T47D (cell line): ENCODE data around the gene OR2T11.
"Not testable (repeated sequence)": the region's sequence is repeated elsewhere in the genome, so short reads cannot be mapped to it uniquely, and the experiment has no call there.

ENCODE experiments used
- DNase-seq, 2 experiments: peaks; one replicate each; pipeline versions ENCODE4 v3.0.0 to v3.0.0-alpha.2; 2011 to 2012; ENCODE audit warnings: low read depth in 1 of 2, low spot score in 1 of 2
- JUND ChIP-seq: IDR thresholded peaks from 2 replicates; pipeline ENCODE4 v1.6.1; 2012; ENCODE audit warnings: low read depth
- in situ Hi-C: cut with HindIII; loops from 2 replicates; pipeline ENCODE4 v1.10.0; 2016; ENCODE audit warnings: low sequenced_read_pairs, low pct_unique_long_range_greater_than_20kb

OR2T11 gene

GRCh38 chr1:248596615-248597014 lies 38.3 kb downstream of the OR2T11 start:
- DNase-seq = no peak
- in situ Hi-C loops = no loop called here
- no peak for TF ChIP-seq JUND

GRCh38 chr1:248593226-248593625 lies 41.7 kb downstream of the OR2T11 start:
- TF ChIP-seq JUND = no peak
- in situ Hi-C loops = no loop called here
- DNase-seq = no peak

GRCh38 chr1:248592655-248593054 lies 42.2 kb downstream of the OR2T11 start:
- in situ Hi-C loops = no loop called here
- TF ChIP-seq JUND = no peak
- no peak for DNase-seq

GRCh38 chr1:248590055-248590454 lies 44.8 kb downstream of the OR2T11 start:
- DNase-seq = no peak
- in situ Hi-C loops = no loop called here
- no peak for TF ChIP-seq JUND

GRCh38 chr1:248589334-248589733 lies 45.6 kb downstream of the OR2T11 start:
- in situ Hi-C loops = no loop called here
- no peak for TF ChIP-seq JUND
- no peak for DNase-seq

GRCh38 chr1:248585266-248585665 lies 49.6 kb downstream of the OR2T11 start:
- TF ChIP-seq JUND = no peak
- no peak for DNase-seq
- in situ Hi-C loops = no loop called here

GRCh38 chr1:248576260-248576980 lies 58.5 kb downstream of the OR2T11 start:
- DNase-seq = no peak
- in situ Hi-C loops = no loop called here
- TF ChIP-seq JUND = no peak

GRCh38 chr1:248574657-248575056 lies 60.2 kb downstream of the OR2T11 start, which contains the start of gene OR2T34:
OR2T34 (minus strand) TSS chr1:248574757; CDS start chr1:248574757, 0 bp downstream.
- in situ Hi-C loops, DNase-seq: not testable (repeated sequence)

GRCh38 chr1:248573856-248574255 lies 61.0 kb downstream of the OR2T11 start:
- in situ Hi-C loops, DNase-seq: not testable (repeated sequence)
